H7 (cell line): ENCODE data around the gene QSOX2. TPM values are rescaled to one million over a fixed set of nuclear protein-coding genes. Genes with fewer than 3 reads are reported as not detected.

Source experiments
- DNase-seq: peaks from one replicate; pipeline ENCODE4 v3.0.0; 2012
- H3K27me3 ChIP-seq: 2 replicates; pipeline ENCODE4 v1.6.0; 2011; ENCODE audit warnings: mild to moderate bottlenecking, low read length; ENCODE audit not compliant: control insufficient read depth, insufficient read depth
- H3K36me3 ChIP-seq: replicated peaks from 2 replicates; pipeline ENCODE4 v1.5.1; 2011; ENCODE audit warnings: low read length; ENCODE audit not compliant: control insufficient read depth, insufficient read depth
- H3K4me3 ChIP-seq: 2 replicates; pipeline ENCODE4 v1.5.1; 2011; ENCODE audit warnings: low read depth, mild to moderate bottlenecking, control low read depth, low read length, moderate library complexity; ENCODE audit not compliant: insufficient read depth
- total RNA-seq: library from RNA; depleted of rRNA; stranded (reverse); fragments of >200 nt; shearing (Covaris generic); gene quantifications from 2 replicates; pipeline ENCODE4 v1.2.3, GENCODE V29; 2014; rRNA removed

QSOX2 gene
- total RNA-seq, 1 experiment from 2014 or later = 22.6 TPM

GRCh38 chr9:136157477-136158265 is 87.9 kb downstream of the QSOX2 start:
- no peaks in the 10 kb centered on the region for H3K36me3 ChIP-seq
- no peaks in the 10 kb centered on the region for H3K27me3 ChIP-seq
- DNase-seq = no peak
- no peak overlapping the region for H3K4me3 ChIP-seq

Other genes starting within 250 kb of the QSOX2 start
- gene NACC2, start 150.5 kb downstream of the QSOX2 start, total RNA-seq = 16.6 and 19.3 TPM in 2 replicates
- gene TMEM250, start 126.9 kb downstream of the QSOX2 start, total RNA-seq = 50.7 and 66.1 TPM in 2 replicates
- 0.07 TPM in 1 of 2 replicates, not detected in the other for gene LHX3, start 40.7 kb downstream of the QSOX2 start, total RNA-seq
- gene CCDC187, start 58.3 kb upstream of the QSOX2 start, total RNA-seq = 0.04 TPM in 1 of 2 replicates, not detected in the other
- gene GPSM1, start 81.7 kb upstream of the QSOX2 start, total RNA-seq = 17.3 and 22.2 TPM in 2 replicates
- 11.2 and 20.2 TPM in 2 replicates for gene DNLZ, start 117.9 kb upstream of the QSOX2 start, total RNA-seq
- 0.15 and 0.28 TPM in 2 replicates for gene CARD9, start 127.9 kb upstream of the QSOX2 start, total RNA-seq
- gene SNAPC4, start 154.4 kb upstream of the QSOX2 start, total RNA-seq = 13.3 and 14.0 TPM in 2 replicates
- 116 and 141 TPM in 2 replicates for gene ENTR1, start 164.8 kb upstream of the QSOX2 start, total RNA-seq
- gene PMPCA, start 164.8 kb upstream of the QSOX2 start, total RNA-seq = 95.7 and 100 TPM in 2 replicates
- gene INPP5E, start 194.0 kb upstream of the QSOX2 start, total RNA-seq = 12.4 and 15.2 TPM in 2 replicates
- 17.7 and 23.2 TPM in 2 replicates for gene SEC16A, start 237.2 kb upstream of the QSOX2 start, total RNA-seq